Cardiac muscle cell (in vitro differentiated cells and primary cell): Measurements from ENCODE around the gene ZFP2. TPM values are rescaled to one million over a fixed set of nuclear protein-coding genes. Genes with fewer than 3 reads are reported as not detected.
A peak's percentile ranks its signal among the peaks of the same experiment; 100 is the strongest.
"Not testable (repeated sequence)": the region's sequence is repeated elsewhere in the genome, so short reads cannot be mapped to it uniquely, and the experiment has no call there.

Source experiments
- DNase-seq, 2 donors: peaks; one replicate each; pipeline versions ENCODE4 v3.0.0 to v3.0.0-alpha.2; 2010 to 2017; ENCODE audit warnings: low read depth in 1 of 2, low spot score in 1 of 2
- H3K27ac ChIP-seq: fragments of 200-600 bp; sonication (generic); 2 replicates; pipeline ENCODE4 v1.5.1; 2016
- H3K27me3 ChIP-seq: fragments of 200-600 bp; sonication (generic); 2 replicates; pipeline ENCODE4 v1.6.0; 2016; ENCODE audit warnings: control low read depth
- H3K36me3 ChIP-seq: fragments of 200-600 bp; sonication (generic); 2 replicates; pipeline ENCODE4 v1.5.1; 2016; ENCODE audit warnings: control low read depth
- H3K4me1 ChIP-seq: fragments of 200-600 bp; sonication (generic); 2 replicates; pipeline ENCODE4 v1.8.1; 2017; ENCODE audit warnings: low read depth, mild to moderate bottlenecking, mixed run types
- H3K4me3 ChIP-seq: fragments of 200-600 bp; sonication (generic); 2 replicates; pipeline ENCODE4 v1.5.1; 2016; ENCODE audit warnings: mild to moderate bottlenecking
- H3K9me3 ChIP-seq: fragments of 200-600 bp; sonication (generic); 2 replicates; pipeline ENCODE4 v1.5.1; 2017; ENCODE audit warnings: low read depth, mild to moderate bottlenecking, control low read depth
- CTCF ChIP-seq: IDR thresholded peaks from 2 replicates; pipeline ENCODE4 v1.5.1; 2012; ENCODE audit warnings: low read depth, mild to moderate bottlenecking, low read length
- polyA plus RNA-seq: library from polyadenylated mRNA; unstranded; fragments of >200 nt; fragmentation: Nextera tagmentation; extraction: Ambion mirVana; gene quantifications from 2 replicates; pipeline ENCODE4 v1.2.1, GENCODE V29; 2016
- total RNA-seq: library from RNA; depleted of rRNA; stranded (reverse); fragments of >200 nt; gene quantifications from 2 replicates; pipeline ENCODE4 v1.2.3, GENCODE V29; 2016

The ZFP2 gene
- total and polyA plus RNA-seq, 2 experiments from 2014 or later: 2.0 to 3.8 TPM

GRCh38 chr5:178859625-178860521, 35.8 kb upstream of the ZFP2 start, which contains the start of gene ZNF354B:
Gene ZNF354B, plus strand, starts transcription at chr5:178859953. Its CDS starts 1,095 bp downstream, at chr5:178861048.
- H3K27ac ChIP-seq: peak within 1 kb of the TSS; percentile 93
- H3K9me3 ChIP-seq: no peaks in the 10 kb centered on the region
- H3K4me3 ChIP-seq: peak within 1 kb of the TSS; percentile 99
- peak; percentile 15 for TF ChIP-seq CTCF
- peaks cover 1% of the 10 kb centered on the region for H3K36me3 ChIP-seq
- peaks cover 7% of the 10 kb centered on the region for H3K4me1 ChIP-seq
- DNase-seq: peak; percentile 97 to 98
- H3K27me3 ChIP-seq: no peaks in the 10 kb centered on the region

GRCh38 chr5:178860615-178861014, 35.1 kb upstream of the ZFP2 start:
- H3K9me3 ChIP-seq, H3K27me3 ChIP-seq, H3K4me1 ChIP-seq, DNase-seq, H3K36me3 ChIP-seq: not testable (repeated sequence)
- H3K27ac ChIP-seq: peak overlapping the region; percentile 93
- H3K4me3 ChIP-seq: peak overlapping the region; percentile 99

GRCh38 chr5:178861627-178862026, 34.1 kb upstream of the ZFP2 start:
- Histone ChIP-seq H3K27ac (no peak overlapping the region), H3K9me3 (no peaks in the 10 kb centered on the region), H3K4me1 (peaks cover 7% of the 10 kb centered on the region), H3K36me3 (peaks cover 13% of the 10 kb centered on the region), H3K4me3 (no peak overlapping the region), H3K27me3 (no peaks in the 10 kb centered on the region)
- TF ChIP-seq CTCF: no peak
- DNase-seq: no peak

GRCh38 chr5:178866946-178867345, 28.8 kb upstream of the ZFP2 start:
- Histone ChIP-seq H3K4me1 (no peaks in the 10 kb centered on the region), H3K9me3 (no peaks in the 10 kb centered on the region), H3K36me3 (peaks cover 25% of the 10 kb centered on the region), H3K4me3 (no peak overlapping the region), H3K27me3 (no peaks in the 10 kb centered on the region), H3K27ac (no peak overlapping the region)
- TF ChIP-seq CTCF: no peak
- DNase-seq: peak in 1 of 2 donors; percentile 4

GRCh38 chr5:178869577-178869976, 26.1 kb upstream of the ZFP2 start:
- no peak for TF ChIP-seq CTCF
- Histone ChIP-seq H3K4me1 (no peaks in the 10 kb centered on the region), H3K9me3 (no peaks in the 10 kb centered on the region), H3K27ac (no peak overlapping the region), H3K36me3 (peaks cover 29% of the 10 kb centered on the region), H3K4me3 (no peak overlapping the region), H3K27me3 (no peaks in the 10 kb centered on the region)
- peak in 1 of 2 donors; percentile 85 for DNase-seq

- H3K9me3 ChIP-seq: no peaks in the 10 kb centered on the region
- peaks cover 23% of the 10 kb centered on the region for H3K36me3 ChIP-seq
Observed at GRCh38 chr5:178870411-178870810, 25.3 kb upstream of the ZFP2 start.

More at GRCh38 chr5:178870411-178870810, 25.3 kb upstream of the ZFP2 start:
- no peaks in the 10 kb centered on the region for H3K4me1 ChIP-seq
- no peak overlapping the region for H3K27ac ChIP-seq
- H3K4me3 ChIP-seq: no peak overlapping the region
- no peaks in the 10 kb centered on the region for H3K27me3 ChIP-seq
- TF ChIP-seq CTCF: no peak
- no peak for DNase-seq
